HG02610 (cell line): ENCODE results near the gene RRH.

Experiments
- ATAC-seq: cut with Tn5 transposase; IDR thresholded peaks from one replicate; pipeline ENCODE4 v1.9.1; 2021; ENCODE audit warnings: mild to moderate bottlenecking, moderate library complexity; ENCODE audit not compliant: unreplicated experiment

The RRH gene

GRCh38 chr4:109879636-109880314 is 52.0 kb downstream of the RRH start:
- no peak for ATAC-seq

GRCh38 chr4:109886303-109886702 is 58.5 kb downstream of the RRH start:
- no peak for ATAC-seq

GRCh38 chr4:109887071-109887470 is 59.3 kb downstream of the RRH start:
- ATAC-seq: no peak

GRCh38 chr4:109890076-109890475 is 62.3 kb downstream of the RRH start:
- ATAC-seq: no peak
